22Rv1 (cell line): ENCODE measurements around the gene SLC36A1.

Source experiments
- H3K27ac ChIP-seq: fragments of 450-650 bp; 2 replicates; pipeline ENCODE4 v1.5.1; 2017
- CTCF ChIP-seq: fragments of 450-650 bp; IDR thresholded peaks from 2 replicates; pipeline ENCODE4 v1.5.1; 2017; ENCODE audit warnings: mild to moderate bottlenecking
- ZFX ChIP-seq: fragments of 450-650 bp; IDR thresholded peaks from 2 replicates; pipeline ENCODE4 v1.6.1; 2017; ENCODE audit warnings: antibody characterized with exemption, borderline replicate concordance

SLC36A1 gene

GRCh38 chr5:151534350-151534749 lies 86.9 kb downstream of the SLC36A1 start:
- no peak for TF ChIP-seq ZFX
- no peak for TF ChIP-seq CTCF
- no peak overlapping the region for H3K27ac ChIP-seq

- TF ChIP-seq ZFX, result no peak
- no peak for TF ChIP-seq CTCF
- no peak overlapping the region for H3K27ac ChIP-seq
Observed at GRCh38 chr5:151537044-151537443, 89.6 kb downstream of the SLC36A1 start.

GRCh38 chr5:151541571-151541970 lies 94.2 kb downstream of the SLC36A1 start:
- H3K27ac ChIP-seq, result no peak overlapping the region
- TF ChIP-seq ZFX, result no peak
- TF ChIP-seq CTCF, result no peak
